HG03060 (cell line): ENCODE measurements around the gene GBX1.

Source experiments
- ATAC-seq: cut with Tn5 transposase; IDR thresholded peaks from one replicate; pipeline ENCODE4 v1.9.1; 2021; ENCODE audit warnings: low read depth, moderate number of reproducible peaks; ENCODE audit not compliant: unreplicated experiment

The GBX1 gene

DNA sequence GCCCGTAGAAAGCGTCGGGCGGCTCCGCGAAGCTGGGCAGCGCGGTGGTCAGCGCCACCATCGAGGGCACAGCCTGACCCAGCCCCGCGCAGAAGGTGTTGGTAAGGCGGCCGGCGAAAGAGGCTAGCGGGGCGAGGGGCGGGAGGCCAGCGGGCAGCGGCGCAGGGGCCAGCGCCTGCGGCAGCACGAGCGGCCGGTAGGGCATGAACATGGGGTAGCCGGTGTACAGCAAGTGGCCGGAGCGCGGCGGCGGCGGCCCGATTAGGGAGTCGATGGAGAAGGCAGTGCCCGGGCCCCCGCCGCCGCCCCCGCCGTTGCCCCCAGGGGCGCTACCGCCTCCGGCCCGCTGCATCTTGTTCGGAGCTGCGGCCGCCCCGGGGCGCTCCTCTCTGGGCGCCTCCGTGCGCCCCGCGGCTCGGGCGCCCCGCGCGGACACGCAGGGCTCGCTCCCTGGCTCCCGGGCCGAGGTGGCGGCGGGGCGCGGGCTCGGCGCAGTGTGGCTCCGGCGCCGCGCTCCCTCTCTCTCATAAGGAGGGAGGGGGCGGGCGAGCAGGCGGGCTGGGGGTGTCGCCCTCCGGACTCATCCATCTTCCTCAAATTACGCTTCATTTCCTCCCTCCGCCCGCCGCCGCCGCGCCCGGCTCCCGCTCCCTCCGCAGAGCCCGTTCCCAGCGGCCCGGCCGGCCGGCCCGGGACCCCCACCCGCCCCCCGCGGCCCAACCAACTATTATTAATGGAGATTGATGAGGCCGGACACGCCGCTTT lies at the start of gene GBX1:
GBX1 (minus strand) TSS at position 498 of the 765 bp plus-strand sequence; CDS start at position 352, 146 bp downstream.
- ATAC-seq = no peak

DNA sequence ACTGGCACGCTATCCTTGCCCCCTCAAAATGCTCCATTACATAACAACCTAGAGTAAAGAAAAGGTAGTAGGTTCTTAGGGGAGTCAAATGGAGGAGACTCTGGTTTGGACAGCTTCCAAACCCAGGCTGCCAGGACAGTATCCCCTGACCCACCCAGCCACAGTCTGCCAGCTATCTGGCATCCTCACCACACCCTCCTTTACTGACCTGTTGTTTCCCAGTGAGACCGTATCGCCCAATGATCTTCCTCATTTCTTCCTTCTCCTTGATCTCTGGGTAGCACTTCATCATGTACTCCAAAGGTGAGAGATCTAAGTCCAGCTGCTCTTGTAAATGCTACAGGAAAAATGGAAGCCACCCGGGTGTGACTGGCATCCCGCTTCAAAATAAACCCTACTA lies 47.9 kb upstream of the GBX1 start:
- ATAC-seq = no peak

DNA sequence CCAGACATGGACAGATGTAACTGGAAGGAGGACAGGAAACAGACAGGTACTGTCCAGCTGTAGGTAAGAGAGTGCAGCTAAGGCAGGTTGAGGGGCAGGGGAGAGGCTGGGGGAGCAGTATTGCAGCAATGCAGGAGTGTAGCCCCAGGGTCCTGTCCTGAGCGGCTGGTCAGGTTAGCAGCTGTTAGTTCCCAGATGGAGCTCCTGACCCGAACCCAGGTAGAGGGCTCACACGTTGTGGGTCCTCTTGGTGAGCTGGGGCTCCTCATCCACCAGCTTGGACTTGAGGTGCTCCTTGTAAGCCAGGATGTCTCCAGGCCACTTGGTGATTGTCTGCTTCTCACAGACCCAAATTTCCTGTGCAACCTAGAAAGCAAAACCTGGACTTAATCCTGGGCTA lies 46.3 kb upstream of the GBX1 start:
- ATAC-seq = no peak

DNA sequence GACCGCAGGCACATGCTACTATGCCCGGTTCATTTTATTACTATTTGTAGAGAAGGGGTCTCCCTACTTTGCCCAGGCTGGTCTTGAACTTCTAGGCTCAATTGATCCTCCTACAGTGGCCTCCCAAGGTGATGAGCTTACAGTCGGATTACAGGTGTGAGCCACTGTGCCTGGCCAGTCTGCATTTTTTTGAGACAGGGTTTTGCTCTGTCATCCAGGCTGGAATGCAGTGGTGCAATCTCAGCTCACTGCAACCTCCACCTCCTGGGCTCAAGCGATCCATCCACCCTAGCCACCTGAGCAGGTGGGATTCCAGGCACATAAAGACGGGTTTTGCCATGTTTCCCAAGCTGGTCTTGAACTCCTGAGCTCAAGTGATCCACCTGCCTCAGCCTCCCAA lies 45.1 kb upstream of the GBX1 start:
- ATAC-seq = no peak

DNA sequence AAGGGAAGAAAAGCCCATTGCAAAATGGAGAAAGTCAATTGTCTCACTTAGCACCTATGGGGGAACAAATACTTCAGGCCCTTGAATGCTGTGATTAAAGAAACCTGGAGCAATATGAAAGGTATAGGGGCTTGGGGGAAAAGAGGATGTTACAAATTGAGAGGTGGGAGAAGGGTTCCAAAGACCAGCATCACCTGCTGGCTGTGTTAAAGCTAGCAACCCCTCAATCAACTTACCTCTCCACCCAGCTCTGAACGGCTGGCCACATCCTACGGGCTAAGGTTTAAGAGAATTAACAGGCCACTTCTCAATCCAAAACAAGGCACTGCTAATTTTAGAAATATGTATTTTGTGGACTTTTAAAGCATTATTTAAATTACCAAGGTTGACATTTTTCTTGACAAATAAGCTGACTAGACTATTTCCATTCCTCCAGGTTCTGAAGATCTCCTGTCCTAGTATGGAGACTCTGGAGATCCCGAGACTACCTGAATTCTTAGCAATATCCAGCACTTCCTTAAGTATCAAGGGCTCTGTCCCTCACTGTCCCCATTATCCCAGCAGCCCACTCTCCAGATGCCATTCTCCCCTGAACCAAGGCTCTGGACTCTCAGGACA lies 43.8 kb upstream of the GBX1 start:
- no peak for ATAC-seq

DNA sequence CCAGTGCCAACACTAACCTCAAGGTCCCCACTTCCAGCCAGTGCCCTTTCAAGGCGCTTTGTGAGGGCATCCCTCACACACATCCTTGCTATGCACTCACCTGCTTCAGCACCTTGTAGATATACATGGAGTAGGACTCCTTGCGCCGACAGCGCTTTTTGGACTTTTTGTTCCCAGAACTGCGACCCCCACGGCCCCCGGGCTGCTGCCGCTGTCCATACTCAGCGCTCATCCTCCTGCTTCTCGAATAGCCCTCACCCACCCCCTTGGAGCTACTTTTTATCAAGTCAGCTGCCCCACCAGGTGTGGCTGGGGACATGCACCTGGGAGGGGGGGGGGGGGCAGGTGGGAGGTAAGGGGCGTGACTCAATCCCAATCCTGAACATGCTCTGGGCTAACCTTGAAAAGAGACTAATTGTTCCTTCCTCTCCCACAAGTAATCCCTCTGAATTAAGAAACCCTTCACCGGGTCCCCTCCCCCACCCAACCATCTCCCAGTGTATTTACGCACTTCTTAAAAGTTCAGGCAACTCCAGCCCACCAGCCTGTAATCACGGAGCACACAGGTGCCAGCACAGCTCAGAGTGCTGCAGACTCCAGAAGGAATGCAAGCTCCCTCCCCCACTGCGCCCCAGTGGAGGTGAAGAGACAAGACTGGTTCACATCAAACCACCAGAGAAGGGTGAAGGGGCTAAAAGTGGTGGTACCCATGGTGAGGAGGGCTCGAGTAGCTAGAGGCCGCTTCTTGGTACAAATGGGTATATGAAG lies 42.8 kb upstream of the GBX1 start, which contains the start of gene H2BK1:
H2BK1 (minus strand) TSS at position 402 of the 768 bp plus-strand sequence; CDS start at position 232, 170 bp downstream.
- ATAC-seq = no peak

DNA sequence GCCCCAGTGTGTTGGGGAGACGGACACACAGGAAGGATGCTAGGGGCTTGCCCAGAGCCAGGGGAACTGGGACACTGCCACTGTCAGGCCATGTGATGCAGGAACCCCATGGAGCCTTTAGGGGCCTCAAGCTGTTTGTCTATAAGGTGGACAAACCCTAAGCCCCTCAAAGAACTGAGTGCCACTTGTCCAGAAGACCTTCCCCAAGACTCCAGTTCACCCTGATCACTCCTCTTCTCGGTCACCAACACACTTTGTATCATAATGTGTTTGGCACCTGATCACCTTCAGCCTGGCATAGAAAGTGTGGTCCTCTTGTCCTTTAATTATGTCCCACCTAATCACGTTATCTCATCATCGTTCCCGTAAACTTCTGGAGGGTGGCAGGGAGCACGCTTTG lies 42.1 kb upstream of the GBX1 start:
- ATAC-seq = no peak

DNA sequence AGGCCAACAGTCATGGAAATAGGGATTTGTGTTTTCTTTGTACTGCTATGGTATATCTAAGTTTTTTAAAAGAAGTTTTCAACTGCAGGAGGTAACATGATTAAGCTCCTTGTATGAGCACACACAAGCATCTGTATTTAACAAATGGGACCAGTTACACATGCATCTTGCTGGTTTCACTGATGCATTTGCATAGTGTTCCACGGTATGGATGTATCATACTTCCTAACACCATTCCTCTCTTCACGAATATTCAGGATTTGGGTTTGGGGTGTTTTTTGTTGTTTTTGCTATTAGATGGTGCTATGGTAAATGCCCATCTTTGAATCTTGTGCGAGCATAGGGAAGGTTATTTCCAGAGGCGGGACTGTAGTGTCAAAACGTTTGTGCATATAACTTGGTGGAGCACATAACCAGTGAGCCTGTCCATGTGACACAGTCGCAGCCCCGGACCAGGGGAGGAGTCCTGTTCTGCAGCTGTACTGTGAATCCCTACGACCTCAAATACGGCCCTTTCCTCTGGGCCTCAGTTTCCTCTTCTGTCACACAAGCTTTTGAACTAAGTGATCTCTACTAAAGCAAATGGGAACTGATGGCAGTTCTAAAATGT lies 40.9 kb upstream of the GBX1 start:
- no peak for ATAC-seq

DNA sequence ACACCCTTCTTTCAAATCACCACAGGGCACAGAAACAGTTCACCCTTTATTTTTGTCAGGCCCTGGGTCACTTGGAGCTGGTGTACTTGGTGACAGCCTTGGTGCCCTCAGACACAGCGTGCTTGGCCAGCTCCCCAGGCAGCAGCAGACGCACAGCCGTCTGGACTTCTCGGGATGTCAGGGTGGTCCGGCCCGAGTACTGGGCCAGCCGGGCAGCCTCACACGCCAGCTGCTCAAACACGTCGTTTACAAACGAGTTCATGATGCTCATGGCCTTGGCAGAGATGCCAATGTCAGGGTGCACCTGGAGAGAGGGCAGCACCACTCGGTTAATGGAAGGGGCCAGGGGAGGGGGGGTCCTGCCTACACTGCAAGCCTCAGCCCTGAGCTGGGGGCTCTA lies 40.3 kb upstream of the GBX1 start:
- no peak for ATAC-seq

DNA sequence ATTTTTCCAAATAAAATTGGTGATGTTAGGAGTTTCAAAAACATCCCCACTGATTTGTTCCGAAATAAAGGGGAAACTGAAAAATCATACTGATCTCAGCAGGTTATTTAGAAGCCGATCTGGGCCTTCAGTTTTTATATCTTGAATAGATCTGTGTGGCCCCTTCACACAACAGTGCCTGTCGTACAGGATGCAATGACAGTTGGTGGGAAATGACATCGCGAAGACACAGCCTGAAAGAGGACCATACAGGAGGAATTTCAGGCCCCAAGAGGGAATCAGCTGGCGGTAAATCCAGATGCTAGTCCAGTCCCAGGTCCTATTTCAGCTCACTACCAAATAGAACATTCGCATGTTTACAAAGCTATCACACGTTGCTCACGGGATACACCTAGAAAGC lies 39.8 kb upstream of the GBX1 start:
- no peak for ATAC-seq

DNA sequence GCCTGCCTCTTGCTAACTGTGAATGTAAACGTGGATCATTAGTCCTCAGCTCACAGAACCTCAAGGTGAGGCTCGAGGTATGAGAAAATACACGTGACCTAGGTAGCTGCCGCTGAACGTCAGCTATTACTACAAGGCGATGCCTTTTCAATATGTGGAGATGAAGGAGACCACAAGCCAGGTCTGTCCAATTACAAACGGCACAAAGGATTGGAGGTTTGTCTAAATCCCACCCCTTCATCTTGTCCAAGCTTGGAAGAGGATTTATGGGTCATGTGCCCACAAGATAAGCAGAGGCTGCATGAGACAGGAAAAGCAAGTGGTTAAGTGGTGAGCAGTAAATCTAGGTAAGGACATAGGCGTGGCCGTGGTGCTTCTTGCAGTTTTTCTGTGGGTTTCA lies 39.4 kb upstream of the GBX1 start:
- no peak for ATAC-seq

DNA sequence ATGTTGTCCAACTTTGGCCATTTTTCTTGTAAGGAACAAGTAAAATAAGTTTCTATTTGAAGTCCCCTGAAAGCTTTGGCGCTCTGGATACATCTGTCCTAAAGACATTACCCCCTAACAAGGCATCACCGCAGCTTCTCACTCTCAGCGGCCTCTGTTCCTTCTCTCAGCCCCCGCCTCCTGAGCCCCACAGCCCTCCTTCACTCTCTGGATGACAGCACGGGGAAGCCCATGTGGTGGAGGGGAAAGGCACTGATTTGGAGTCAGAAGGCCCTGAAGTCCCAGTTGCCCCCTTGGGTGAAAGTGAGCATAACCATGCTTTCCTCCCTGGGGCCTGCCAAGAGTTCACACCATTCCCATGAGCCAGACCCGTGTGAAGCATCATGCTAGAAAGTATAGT lies 38.2 kb upstream of the GBX1 start:
- no peak for ATAC-seq

DNA sequence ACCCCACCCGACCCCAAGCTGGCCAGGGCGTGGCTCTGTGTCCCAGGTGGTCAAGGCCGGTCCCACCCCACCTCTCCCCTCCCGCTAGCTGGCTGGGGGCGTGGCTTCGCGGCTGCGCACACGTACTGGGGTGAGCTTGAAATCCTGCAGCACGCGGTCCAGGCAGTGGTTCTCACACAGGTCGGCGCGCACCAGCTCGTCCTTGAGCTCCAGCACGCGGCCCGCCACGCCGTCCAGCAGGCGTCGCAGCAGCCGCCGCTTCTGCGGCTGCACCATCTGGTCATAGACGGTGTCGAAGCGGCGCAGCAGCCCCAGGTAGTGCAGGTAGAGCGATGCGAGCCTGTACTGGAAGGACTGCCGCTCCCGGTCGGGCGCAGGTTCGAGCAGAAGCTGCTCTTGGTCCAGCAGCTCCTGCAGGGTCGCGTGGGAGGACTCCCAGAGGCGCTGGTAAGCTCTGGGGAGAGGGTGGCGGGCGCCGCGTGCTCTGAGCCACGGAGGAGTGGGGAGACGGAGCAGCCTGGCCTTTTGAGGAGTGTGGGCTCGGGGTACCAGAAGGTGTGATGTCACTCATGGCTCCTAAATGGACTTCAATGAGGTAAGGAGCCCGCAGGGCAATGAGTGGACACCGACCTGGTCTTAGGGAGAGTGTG lies 37.0 kb upstream of the GBX1 start:
- ATAC-seq = no peak

DNA sequence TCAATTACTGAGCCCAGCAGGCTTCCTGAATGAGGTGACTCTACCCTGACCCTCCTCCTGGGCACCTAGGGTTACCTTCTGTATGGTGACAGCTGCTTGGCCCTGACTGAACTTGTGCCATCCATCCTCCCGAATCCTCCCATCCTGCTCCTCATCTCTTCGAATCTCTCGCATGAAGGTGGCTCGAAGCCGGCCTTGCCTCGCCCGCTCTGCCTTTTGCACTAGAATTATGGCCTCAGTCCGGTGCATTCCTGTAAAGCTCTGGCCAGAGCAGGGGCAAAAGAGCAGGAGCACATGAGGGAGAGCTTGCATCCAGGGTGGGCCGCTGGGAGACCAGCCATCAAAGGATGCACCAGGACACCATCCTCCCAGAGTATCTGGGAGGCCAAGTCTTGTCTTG lies 35.3 kb upstream of the GBX1 start:
- no peak for ATAC-seq

DNA sequence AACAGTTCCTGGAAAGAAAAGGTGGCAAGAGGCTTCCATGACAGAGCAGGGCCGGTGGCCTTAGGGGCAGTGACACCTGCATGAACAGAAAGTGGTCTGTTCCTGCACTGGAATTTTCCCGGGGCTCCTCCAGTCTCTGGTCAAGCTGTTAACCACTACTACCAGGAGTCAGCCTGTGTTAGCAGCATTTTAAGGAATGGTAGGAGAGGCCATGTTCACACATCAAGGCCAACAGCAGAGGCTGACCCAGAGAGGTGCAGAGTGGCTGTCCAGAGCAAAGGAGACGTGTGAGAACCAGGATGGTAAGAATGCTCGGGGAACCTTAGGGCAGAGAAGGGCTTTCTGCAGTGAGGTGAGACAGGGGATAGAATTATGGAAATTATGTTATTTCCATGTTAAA lies 34.3 kb upstream of the GBX1 start:
- ATAC-seq = no peak

DNA sequence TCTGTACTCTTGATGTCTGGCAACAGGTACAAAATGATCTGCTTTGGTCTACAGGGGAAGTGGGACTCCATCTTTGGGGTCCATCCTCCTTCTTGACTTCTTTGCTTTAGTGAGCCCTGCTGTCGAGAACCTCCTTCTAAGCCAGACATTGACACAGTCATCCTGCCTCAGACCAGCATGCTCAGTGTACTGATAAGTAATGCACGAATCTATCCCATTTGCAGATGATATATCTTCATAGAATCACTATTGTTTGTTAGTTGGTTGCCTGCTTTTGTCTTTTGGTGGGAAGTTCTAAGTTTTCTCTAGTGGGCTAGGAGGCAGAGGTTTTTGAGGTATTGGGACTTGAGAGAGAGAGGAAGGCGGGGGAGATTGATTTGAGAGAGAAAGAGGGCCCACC lies 33.9 kb upstream of the GBX1 start:
- ATAC-seq = no peak

DNA sequence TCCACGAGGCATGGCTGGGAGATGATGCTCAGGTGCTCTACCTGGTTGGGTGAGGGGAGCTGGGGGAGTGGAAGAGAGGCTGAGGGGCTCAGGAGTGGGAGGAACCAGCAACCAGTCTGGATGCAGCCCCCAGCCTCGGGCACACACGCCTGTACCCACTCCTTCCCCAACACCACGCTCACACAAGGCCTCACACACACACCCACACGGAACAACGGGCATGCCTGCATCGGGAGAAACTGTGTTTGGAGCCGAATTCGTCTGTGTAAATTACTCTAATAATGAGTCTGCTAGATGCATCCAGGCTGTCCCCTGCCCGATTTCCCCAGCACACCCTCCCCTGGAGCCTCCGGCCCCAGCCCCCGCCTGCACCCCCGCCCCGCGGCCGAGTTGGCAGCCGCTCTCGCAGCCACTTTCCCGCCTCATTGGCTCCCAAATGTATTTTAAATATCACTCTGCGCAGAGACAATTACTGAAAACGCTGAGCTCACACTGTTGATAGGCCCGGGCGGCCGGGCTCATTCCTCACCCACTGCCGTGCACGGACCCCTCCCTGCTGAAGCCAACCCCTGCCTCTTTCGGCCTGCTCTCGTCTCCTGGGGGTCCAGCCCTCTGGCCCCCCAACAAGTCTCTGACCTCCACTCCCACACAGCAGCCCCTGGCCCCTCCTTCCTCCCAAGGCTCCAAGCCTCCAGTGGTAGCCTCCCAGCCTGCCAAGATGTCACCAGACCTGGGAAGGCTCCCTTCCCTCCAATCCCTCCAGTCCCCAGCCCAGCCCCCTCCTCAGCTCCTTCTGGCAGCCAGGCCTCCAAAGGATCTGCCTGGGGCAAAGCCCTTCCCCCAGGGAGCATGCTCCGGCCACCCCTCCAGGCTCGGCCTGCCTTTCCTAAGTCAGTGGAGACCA lies 31.7 kb upstream of the GBX1 start:
- ATAC-seq = no peak

DNA sequence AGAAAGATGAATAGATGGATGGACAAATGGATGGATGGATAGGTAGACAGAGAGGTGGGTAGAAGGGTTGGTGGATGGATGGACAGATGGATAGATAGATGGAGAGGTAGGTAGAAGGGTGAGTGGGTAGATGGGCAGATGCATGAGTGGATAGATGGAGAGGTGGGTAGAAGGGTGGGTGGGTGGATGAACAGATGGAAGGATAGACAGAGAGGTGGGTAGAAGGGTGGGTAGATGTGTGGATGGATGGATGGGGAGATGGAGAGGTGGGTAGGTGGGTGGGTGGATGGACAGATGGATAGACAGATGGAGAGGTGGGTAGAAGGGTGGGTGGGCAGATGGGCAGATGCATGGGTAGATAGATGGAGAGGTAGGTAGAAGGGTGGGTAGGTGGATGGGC lies 30.4 kb upstream of the GBX1 start:
- no peak for ATAC-seq

DNA sequence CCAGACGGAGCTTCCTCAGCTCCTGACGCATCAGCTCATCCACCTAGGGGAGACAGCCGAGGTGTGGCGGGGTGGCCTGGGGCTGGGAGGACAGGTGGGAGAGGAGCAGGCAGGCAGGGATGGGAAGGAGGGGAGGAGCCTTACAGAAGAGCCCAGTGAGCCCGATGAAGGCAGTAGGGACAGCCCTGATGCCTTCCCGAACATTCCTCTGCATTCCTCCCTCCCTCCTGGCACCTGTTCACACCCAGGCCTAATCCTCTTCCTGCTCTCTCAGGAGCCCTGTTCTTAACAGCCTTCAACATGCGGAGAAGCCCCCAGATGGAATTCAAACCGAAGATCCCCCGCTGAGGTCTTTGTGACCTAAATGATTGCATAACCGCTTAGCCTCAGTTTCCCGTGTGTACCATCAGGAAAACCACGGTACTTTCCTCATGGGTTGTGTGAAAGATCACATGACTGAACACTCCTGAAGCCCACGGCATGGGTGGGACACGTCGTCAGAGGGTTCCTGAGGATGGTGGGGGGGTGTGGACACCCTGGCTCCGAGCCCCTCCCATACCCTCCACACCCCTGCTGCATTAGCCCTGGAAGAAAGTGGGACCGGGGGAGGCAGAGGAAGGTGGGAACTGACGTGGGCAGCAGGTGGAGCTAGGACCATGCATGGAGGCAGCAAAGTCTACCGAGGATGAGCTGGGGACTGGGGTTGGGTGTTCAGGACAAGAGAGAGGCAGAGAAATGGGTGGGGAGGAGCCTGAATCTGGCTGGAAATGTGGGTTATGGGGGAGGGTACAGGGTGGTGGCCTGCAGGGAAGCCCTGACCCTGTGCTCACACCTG lies 28.3 kb upstream of the GBX1 start:
- no peak for ATAC-seq
